IMR-90 (cell line): ENCODE data around the gene TNS1. TPM values are rescaled to one million over a fixed set of nuclear protein-coding genes. Genes with fewer than 3 reads are reported as not detected.
A peak's percentile ranks its signal among the peaks of the same experiment; 100 is the strongest.

Experiments used
- ATAC-seq: fragments of 200-7000 bp; cut with Tn5 transposase; 2 replicates; pipeline ENCODE4 v1.9.1; 2020; ENCODE audit warnings: low read depth, mild to moderate bottlenecking, moderate library complexity
- BruUV-seq: library from RNA; stranded (reverse); fragments of 400-500 nt; replicated peaks from 2 replicates; lab custom pipeline; 2021; lab: Mats Ljungman, UMichigan
- CTCF ChIA-PET: fragments of 300-600 bp; formaldehyde crosslinking; extraction: SDS; loops from one replicate; lab custom pipeline; 2021; ENCODE audit warnings: antibody characterized with exemption; lab: Yijun Ruan, JAX
- POLR2A ChIA-PET: fragments of 300-600 bp; sonication (Branson Sonifier 250); formaldehyde crosslinking; loops from one replicate; lab custom pipeline; 2022; ENCODE audit warnings: antibody characterized with exemption; ENCODE audit not compliant: unreplicated experiment; lab: Charles Lee
- DNase-seq: peaks from one replicate; pipeline ENCODE4 v3.0.0; 2013
- H2AFZ ChIP-seq: replicated peaks from 2 replicates; pipeline ENCODE3; 2013; ENCODE audit warnings: low read length, mild to moderate bottlenecking; ENCODE audit not compliant: poor library complexity
- H2AK5ac ChIP-seq: 2 replicates; pipeline ENCODE4 v1.6.1; 2013; ENCODE audit warnings: low read depth, low read length, inconsistent platforms
- H2AK9ac ChIP-seq: replicated peaks from 2 replicates; pipeline ENCODE3; 2013; ENCODE audit warnings: mild to moderate bottlenecking, low read depth, low read length, moderate library complexity; ENCODE audit not compliant: poor library complexity
- H2BK120ac ChIP-seq: 2 replicates; pipeline ENCODE4 v1.6.1; 2013; ENCODE audit warnings: low read depth, low read length, inconsistent platforms
- H2BK15ac ChIP-seq: 3 replicates; pipeline ENCODE4 v1.6.1; 2013; ENCODE audit warnings: low read depth, low read length, inconsistent platforms
- H2BK20ac ChIP-seq: 2 replicates; pipeline ENCODE4 v1.6.1; 2013; ENCODE audit warnings: low read depth, mild to moderate bottlenecking, inconsistent platforms, low read length, moderate library complexity
- H2BK5ac ChIP-seq: 2 replicates; pipeline ENCODE4 v1.6.1; 2013; ENCODE audit warnings: mild to moderate bottlenecking, low read depth, low read length, inconsistent platforms; ENCODE audit not compliant: poor library complexity, severe bottlenecking
- H3K14ac ChIP-seq: replicated peaks from 2 replicates; pipeline ENCODE4 v1.6.1; 2013; ENCODE audit warnings: low read depth, low read length, inconsistent platforms
- H3K18ac ChIP-seq: 2 replicates; pipeline ENCODE4 v1.6.1; 2013; ENCODE audit warnings: low read depth, low read length, control low read depth
- H3K23ac ChIP-seq: 2 replicates; pipeline ENCODE4 v1.6.1; 2013; ENCODE audit warnings: low read depth, low read length, inconsistent platforms
- H3K27ac ChIP-seq: 2 replicates; pipeline ENCODE4 v1.5.1; 2013; ENCODE audit warnings: mild to moderate bottlenecking, control low read depth, low read length; ENCODE audit not compliant: insufficient read depth
- H3K27me3 ChIP-seq: 2 replicates; pipeline ENCODE4 v1.6.1; 2013; ENCODE audit warnings: low read length; ENCODE audit not compliant: control insufficient read depth, insufficient read depth
- H3K36me3 ChIP-seq: 2 replicates; pipeline ENCODE4 v1.6.1; 2013; ENCODE audit warnings: low read length, mixed read lengths; ENCODE audit not compliant: control insufficient read depth, insufficient read depth
- H3K4ac ChIP-seq: 2 replicates; pipeline ENCODE4 v1.6.1; 2013; ENCODE audit warnings: low read depth, low read length, inconsistent platforms
- H3K4me1 ChIP-seq: 2 replicates; pipeline ENCODE4 v1.6.1; 2013; ENCODE audit warnings: low read length, mixed read lengths; ENCODE audit not compliant: control insufficient read depth, insufficient read depth
- H3K4me2 ChIP-seq: 2 replicates; pipeline ENCODE4 v1.6.1; 2013; ENCODE audit warnings: low read depth, mild to moderate bottlenecking, control low read depth, low read length, moderate library complexity
- H3K4me3 ChIP-seq: 2 replicates; pipeline ENCODE4 v1.5.1; 2013; ENCODE audit warnings: low read depth, mild to moderate bottlenecking, control low read depth, low read length, moderate library complexity; ENCODE audit not compliant: insufficient read depth
- H3K56ac ChIP-seq: 2 replicates; pipeline ENCODE4 v1.6.1; 2013; ENCODE audit warnings: low read length, inconsistent platforms; ENCODE audit not compliant: insufficient read depth; ENCODE audit errors: extremely low read depth
- H3K79me1 ChIP-seq, 2 experiments: 2 replicates each; pipeline ENCODE4 v1.6.1; 2013; ENCODE audit warnings: low read length in 2 of 2, inconsistent platforms in 1 of 2, low read depth in 1 of 2
- H3K9ac ChIP-seq: 2 replicates; pipeline ENCODE4 v1.6.1; 2013; ENCODE audit warnings: low read depth, low read length, control low read depth
- H3K9me1 ChIP-seq: 2 replicates; pipeline ENCODE4 v1.6.1; 2013; ENCODE audit warnings: low read length, inconsistent platforms; ENCODE audit not compliant: insufficient read depth
- H3K9me3 ChIP-seq: 2 replicates; pipeline ENCODE4 v1.6.1; 2013; ENCODE audit warnings: low read length; ENCODE audit not compliant: control insufficient read depth, insufficient read depth
- H4K20me1 ChIP-seq: 2 replicates; pipeline ENCODE4 v1.6.1; 2013; ENCODE audit warnings: low read length, inconsistent platforms; ENCODE audit not compliant: insufficient read depth
- H4K5ac ChIP-seq: 2 replicates; pipeline ENCODE4 v1.6.1; 2013; ENCODE audit warnings: mild to moderate bottlenecking, low read depth, low read length, control low read depth
- H4K8ac ChIP-seq, 2 experiments: 2 replicates each; pipeline ENCODE4 v1.6.1; 2013; ENCODE audit warnings: low read depth in 2 of 2, low read length in 2 of 2, control low read depth in 1 of 2, inconsistent platforms in 1 of 2
- H4K91ac ChIP-seq: 2 replicates; pipeline ENCODE4 v1.6.1; 2013; ENCODE audit warnings: low read depth, low read length, inconsistent platforms; ENCODE audit not compliant: insufficient read depth
- CEBPB ChIP-seq: IDR thresholded peaks from 2 replicates; pipeline ENCODE4 v1.6.1; 2012; ENCODE audit warnings: low read depth, low read length, improper control_type of control experiment
- CHD1 ChIP-seq: IDR thresholded peaks from 2 replicates; pipeline ENCODE4 v1.6.1; 2012; ENCODE audit warnings: low read depth, low read length, improper control_type of control experiment
- CTCF ChIP-seq: conservative IDR thresholded peaks from 2 replicates; pipeline ENCODE4 v1.5.1; 2012; ENCODE audit warnings: mild to moderate bottlenecking, low read depth, low read length, improper control_type of control experiment
- FOS ChIP-seq: fragments of 150-350 bp; IDR thresholded peaks from 2 replicates; pipeline ENCODE4 v1.6.1; 2016; ENCODE audit warnings: low read depth, low read length
- MAFK ChIP-seq: IDR thresholded peaks from 2 replicates; pipeline ENCODE4 v1.6.1; 2012; ENCODE audit warnings: low read depth, low read length, improper control_type of control experiment
- NFE2L2 ChIP-seq: fragments of 150-350 bp; IDR thresholded peaks from 2 replicates; pipeline ENCODE4 v1.6.1; 2016; ENCODE audit warnings: low read depth, mild to moderate bottlenecking, low read length
- POLR2A ChIP-seq: IDR thresholded peaks from 2 replicates; pipeline ENCODE4 v1.6.1; 2012; ENCODE audit warnings: mild to moderate bottlenecking, low read depth, low read length
- RAD21 ChIP-seq: IDR thresholded peaks from 2 replicates; pipeline ENCODE4 v1.6.1; 2012; ENCODE audit warnings: low read length, improper control_type of control experiment
- RCOR1 ChIP-seq: IDR thresholded peaks from 2 replicates; pipeline ENCODE4 v1.6.1; 2012; ENCODE audit warnings: mild to moderate bottlenecking, low read length, improper control_type of control experiment; ENCODE audit not compliant: insufficient replicate concordance
- SMC3 ChIP-seq: fragments of 150-350 bp; IDR thresholded peaks from 2 replicates; pipeline ENCODE4 v1.6.1; 2016; ENCODE audit warnings: low read depth, mild to moderate bottlenecking, antibody characterized with exemption, low read length, moderate library complexity
- USF2 ChIP-seq: fragments of 150-350 bp; IDR thresholded peaks from 2 replicates; pipeline ENCODE4 v1.6.1; 2017; ENCODE audit warnings: mild to moderate bottlenecking, antibody characterized with exemption, low read length, low read depth
- WGBS, 2 experiments: methylation state at CpG; one replicate each; pipeline versions ENCODE4 v1.1.5 to v1.1.7; 2013; ENCODE audit warnings: missing lambda C conversion rate in 2 of 2; ENCODE audit not compliant: insufficient read length in 1 of 2; ENCODE audit errors: extremely low coverage in 2 of 2; 5-methylcytosine and 5-hydroxymethylcytosine counted together
- dilution Hi-C: fragments of 300-500 bp; cut with HindIII; formaldehyde crosslinking; loops from one replicate; pipeline ENCODE4 v1.14.3; 2018; ENCODE audit warnings: low sequenced_read_pairs; ENCODE audit not compliant: unreplicated experiment
- in situ Hi-C: fragments of 300-500 bp; cut with MboI; formaldehyde crosslinking; loops from 3 replicates; pipeline ENCODE4 v1.14.3; 2019; ENCODE audit warnings: low sequenced_read_pairs, inconsistent platforms, mixed read lengths
- intact Hi-C: fragments of 100-400 bp; cut with micrococcal nuclease; formaldehyde crosslinking; loops from 2 replicates; pipeline ENCODE4 v1.10.0; 2022
- polyA plus RNA-seq, 3 experiments: library from polyadenylated mRNA; depleted of rRNA; stranded (reverse); fragments of >200 nt; gene quantifications; 2 replicates each; pipeline ENCODE4 v1.2.3, GENCODE V29; 2012; ENCODE audit warnings: low replicate concordance in 1 of 3
- total RNA-seq: library from RNA; depleted of rRNA; stranded (reverse); fragments of >200 nt; gene quantifications from 2 replicates; pipeline ENCODE4 v1.2.3, GENCODE V29; 2012
- TF ChIP-seq, protein P1 (sequence below): fragments of 150-350 bp; IDR thresholded peaks from 2 replicates; pipeline ENCODE4 v1.6.1; 2016; ENCODE audit warnings: low read depth, mild to moderate bottlenecking, low read length, moderate library complexity, borderline replicate concordance

Gene TNS1
- total and polyA plus RNA-seq, 2 of the 4 experiments (the other 2 are of a cell fraction), result 41.1 to 45.2 TPM

GRCh38 chr2:217804791-217805667, 197.8 kb downstream of the TNS1 start (continued):
- TF ChIP-seq RCOR1 (no peak), MAFK (no peak)

DNA sequence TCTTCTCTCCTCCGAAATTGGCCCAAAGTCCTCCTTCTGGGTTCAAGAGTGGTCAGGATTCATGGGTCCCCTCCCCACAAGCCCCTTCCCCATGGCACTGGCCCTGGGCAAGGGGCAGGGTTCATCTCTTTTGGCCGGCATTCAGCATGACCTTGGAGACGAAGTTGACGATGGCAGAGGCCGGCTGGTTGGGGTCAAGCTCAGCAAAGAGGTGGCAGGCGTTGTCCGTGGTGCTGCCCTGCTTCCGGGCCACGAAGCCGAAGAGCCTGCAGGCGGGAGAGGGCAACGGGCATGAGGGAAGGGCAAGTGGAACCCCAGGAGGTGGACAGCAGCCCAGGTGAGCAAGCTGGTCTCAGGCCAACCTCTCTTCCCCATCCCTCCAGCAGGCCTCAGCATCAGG, 198.5 kb downstream of the TNS1 start:
- peaks cover 29% of the 10 kb centered on the region for H4K20me1 ChIP-seq
- TF ChIP-seq RCOR1 (no peak), CTCF (no peak), POLR2A (no peak), FOS (no peak), SMC3 (no peak), CEBPB (no peak), CHD1 (no peak), MAFK (no peak), NFE2L2 (no peak), RAD21 (no peak), USF2 (no peak)
- TF ChIP-seq, protein P1, sequence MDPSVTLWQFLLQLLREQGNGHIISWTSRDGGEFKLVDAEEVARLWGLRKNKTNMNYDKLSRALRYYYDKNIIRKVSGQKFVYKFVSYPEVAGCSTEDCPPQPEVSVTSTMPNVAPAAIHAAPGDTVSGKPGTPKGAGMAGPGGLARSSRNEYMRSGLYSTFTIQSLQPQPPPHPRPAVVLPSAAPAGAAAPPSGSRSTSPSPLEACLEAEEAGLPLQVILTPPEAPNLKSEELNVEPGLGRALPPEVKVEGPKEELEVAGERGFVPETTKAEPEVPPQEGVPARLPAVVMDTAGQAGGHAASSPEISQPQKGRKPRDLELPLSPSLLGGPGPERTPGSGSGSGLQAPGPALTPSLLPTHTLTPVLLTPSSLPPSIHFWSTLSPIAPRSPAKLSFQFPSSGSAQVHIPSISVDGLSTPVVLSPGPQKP, result no peak

More for the DNA sequence above, 198.5 kb downstream of the TNS1 start:
- ATAC-seq (no peak), DNase-seq (no peak)
- H2AFZ ChIP-seq, result no peak overlapping the region
- ChIA-PET POLR2A (no interaction called here), CTCF (no interaction called here)
- H3K4me2 ChIP-seq, result no peak overlapping the region
- no peak overlapping the region for H3K4me3 ChIP-seq
- 39% methylated on average over 4 of the region's 12 CpGs; no CpG with 5 or more reads in 1 of the 2 experiments for WGBS, 2 experiments
- no peak overlapping the region for H3K23ac ChIP-seq
- H3K9me3 ChIP-seq, result no peaks in the 10 kb centered on the region
- peaks cover 2% of the 10 kb centered on the region; the same call in 1 of the 2 replicates for H3K4me1 ChIP-seq
- H3K9ac ChIP-seq, result no peak overlapping the region
- H2BK120ac ChIP-seq, result no peak overlapping the region
- in situ Hi-C loops, result no loop called here
- no peak overlapping the region for H2BK5ac ChIP-seq
- dilution Hi-C loops, result no loop called here
- H4K5ac ChIP-seq, result no peak overlapping the region
- H3K79me1 ChIP-seq, result peaks cover 12 to 19% of the 10 kb centered on the region in 2 experiments
- H3K14ac ChIP-seq, result no peak overlapping the region
- H2BK15ac ChIP-seq, result no peak overlapping the region
- H2AK5ac ChIP-seq, result no peak overlapping the region
- H4K91ac ChIP-seq, result no peak overlapping the region
- H2AK9ac ChIP-seq, result peak overlapping the region; percentile 45
- no peaks in the 10 kb centered on the region for H3K27me3 ChIP-seq
- H3K18ac ChIP-seq, result no peak overlapping the region
- intact Hi-C loops, result no loop called here
- H3K4ac ChIP-seq, result no peak overlapping the region
- no peak overlapping the region for H4K8ac ChIP-seq
- no peak overlapping the region for H3K56ac ChIP-seq
- no TSS peak for BruUV-seq
- H3K27ac ChIP-seq, result no peak overlapping the region
- peaks cover 7% of the 10 kb centered on the region for H3K9me1 ChIP-seq
- H3K36me3 ChIP-seq, result peaks cover 64% of the 10 kb centered on the region
- no peak overlapping the region for H2BK20ac ChIP-seq
